GM19372 (cell line): ENCODE data around the gene CHRNA4.
"Not testable (repeated sequence)": the region's sequence is repeated elsewhere in the genome, so short reads cannot be mapped to it uniquely, and the experiment has no call there.

Experiments
- ATAC-seq: cut with Tn5 transposase; IDR thresholded peaks from one replicate; pipeline ENCODE4 v1.9.1; 2021; ENCODE audit warnings: mild to moderate bottlenecking, low read depth, moderate library complexity; ENCODE audit not compliant: unreplicated experiment

The CHRNA4 gene

GRCh38 chr20:63339154-63340094, 21.7 kb downstream of the CHRNA4 start:
- ATAC-seq = not testable (repeated sequence)

- no peak for ATAC-seq
These were observed 23.2 kb downstream of the CHRNA4 start for GRCh38 chr20:63337786-63338420.

GRCh38 chr20:63336232-63336752, 24.9 kb downstream of the CHRNA4 start:
- no peak for ATAC-seq

GRCh38 chr20:63335711-63336110, 25.4 kb downstream of the CHRNA4 start:
- ATAC-seq = no peak

- not testable (repeated sequence) for ATAC-seq
These were observed 26.1 kb downstream of the CHRNA4 start for GRCh38 chr20:63335060-63335459.

GRCh38 chr20:63334356-63334755, 26.8 kb downstream of the CHRNA4 start:
- ATAC-seq = no peak

- no peak for ATAC-seq
These were observed 27.8 kb downstream of the CHRNA4 start for GRCh38 chr20:63333241-63333836.

GRCh38 chr20:63332488-63333240, 28.5 kb downstream of the CHRNA4 start:
- ATAC-seq = no peak

GRCh38 chr20:63331741-63332400, 29.3 kb downstream of the CHRNA4 start:
- ATAC-seq = no peak

GRCh38 chr20:63330940-63331339, 30.2 kb downstream of the CHRNA4 start:
- no peak for ATAC-seq

- ATAC-seq = no peak
These were observed 30.9 kb downstream of the CHRNA4 start for GRCh38 chr20:63330084-63330760.

GRCh38 chr20:63329331-63330083, 31.6 kb downstream of the CHRNA4 start:
- ATAC-seq = no peak

GRCh38 chr20:63328718-63329275, 32.4 kb downstream of the CHRNA4 start:
- no peak for ATAC-seq

GRCh38 chr20:63328026-63328700, 33.0 kb downstream of the CHRNA4 start:
- ATAC-seq = no peak

GRCh38 chr20:63327231-63327745, 33.9 kb downstream of the CHRNA4 start:
- no peak for ATAC-seq

- ATAC-seq = no peak
These were observed 34.6 kb downstream of the CHRNA4 start for GRCh38 chr20:63326314-63327230.
